MM.1S (cell line): ENCODE measurements around the gene KIRREL3.

Experiments used
- DNase-seq: peaks from one replicate; pipeline ENCODE4 v3.0.0-alpha.2; 2015
- H2AFZ ChIP-seq: fragments of 300-600 bp; sonication (generic); 2 replicates; pipeline ENCODE4 v1.6.0; 2016; ENCODE audit warnings: antibody characterized with exemption, low read length
- H3F3A ChIP-seq: fragments of 300-600 bp; sonication (generic); 2 replicates; pipeline ENCODE4 v1.6.1; 2016; ENCODE audit warnings: mild to moderate bottlenecking, antibody characterized with exemption, low read length, moderate library complexity, mixed read lengths; ENCODE audit not compliant: insufficient read depth
- H3K27ac ChIP-seq: fragments of 300-600 bp; sonication (generic); 2 replicates; pipeline ENCODE4 v1.5.1; 2016; ENCODE audit warnings: mild to moderate bottlenecking, low read length
- H3K27me3 ChIP-seq: fragments of 300-600 bp; sonication (generic); replicated peaks from 2 replicates; pipeline ENCODE4 v1.6.0; 2016; ENCODE audit warnings: low read length; ENCODE audit not compliant: insufficient read depth
- H3K36me3 ChIP-seq: fragments of 300-600 bp; sonication (generic); replicated peaks from 2 replicates; pipeline ENCODE4 v1.6.1; 2016; ENCODE audit warnings: mild to moderate bottlenecking, low read length, mixed read lengths; ENCODE audit not compliant: insufficient read depth
- H3K4me1 ChIP-seq: fragments of 300-600 bp; sonication (generic); 2 replicates; pipeline ENCODE4 v1.6.1; 2016; ENCODE audit warnings: low read length, mixed read lengths
- H3K4me2 ChIP-seq: fragments of 300-600 bp; sonication (generic); 2 replicates; pipeline ENCODE4 v1.6.0; 2016; ENCODE audit warnings: low read depth, low read length
- H3K4me3 ChIP-seq: fragments of 300-600 bp; sonication (generic); 2 replicates; pipeline ENCODE4 v1.5.1; 2016; ENCODE audit warnings: low read length, mixed read lengths
- H3K79me2 ChIP-seq: fragments of 300-600 bp; sonication (generic); 2 replicates; pipeline ENCODE4 v1.6.1; 2016; ENCODE audit warnings: mixed run types, low read length, mixed read lengths
- H3K9ac ChIP-seq: fragments of 300-600 bp; sonication (generic); 2 replicates; pipeline ENCODE4 v1.6.1; 2016; ENCODE audit warnings: low read length, mixed read lengths
- H3K9me2 ChIP-seq: fragments of 300-600 bp; sonication (generic); replicated peaks from 2 replicates; pipeline ENCODE4 v1.6.1; 2016; ENCODE audit warnings: mild to moderate bottlenecking, low read length, mixed read lengths; ENCODE audit not compliant: insufficient read depth
- H3K9me3 ChIP-seq: fragments of 300-600 bp; sonication (generic); replicated peaks from 2 replicates; pipeline ENCODE4 v1.6.1; 2016; ENCODE audit warnings: mild to moderate bottlenecking, low read length, mixed read lengths; ENCODE audit not compliant: insufficient read depth
- H4K20me1 ChIP-seq: fragments of 300-600 bp; sonication (generic); 2 replicates; pipeline ENCODE4 v1.6.1; 2016; ENCODE audit warnings: mild to moderate bottlenecking, low read length, moderate library complexity, mixed read lengths; ENCODE audit not compliant: insufficient read depth
- CTCF ChIP-seq: fragments of 300-600 bp; sonication (generic); IDR thresholded peaks from 2 replicates; pipeline ENCODE4 v1.5.1; 2016; ENCODE audit warnings: antibody characterized with exemption, low read length, mixed read lengths
- EZH2 ChIP-seq: fragments of 300-600 bp; sonication (generic); optimal IDR thresholded peaks from 2 replicates; pipeline ENCODE3; 2017; ENCODE audit warnings: low read depth, mild to moderate bottlenecking, antibody characterized with exemption, low read length, mixed read lengths
- EZH2phosphoT487 ChIP-seq: fragments of 300-600 bp; sonication (generic); IDR thresholded peaks from 2 replicates; pipeline ENCODE4 v1.6.1; 2018; ENCODE audit warnings: antibody characterized with exemption, low read length

Gene KIRREL3

GRCh38 chr11:126587541-126587940 lies 413.0 kb downstream of the KIRREL3 start:
- no peaks in the 10 kb centered on the region for H3K4me1 ChIP-seq
- H3K27me3 ChIP-seq, result no peaks in the 10 kb centered on the region
- no peak overlapping the region for H3K4me2 ChIP-seq
- H2AFZ ChIP-seq, result no peak overlapping the region
- no peak for DNase-seq
- H3K79me2 ChIP-seq, result no peaks in the 10 kb centered on the region
- H4K20me1 ChIP-seq, result no peaks in the 10 kb centered on the region
- H3K9ac ChIP-seq, result no peak overlapping the region
- no peak for TF ChIP-seq CTCF
- H3K4me3 ChIP-seq, result no peak overlapping the region
- no peak overlapping the region for H3K27ac ChIP-seq
- H3F3A ChIP-seq, result no peaks in the 10 kb centered on the region
- no peaks in the 10 kb centered on the region for H3K36me3 ChIP-seq
- H3K9me2 ChIP-seq, result no peaks in the 10 kb centered on the region
- no peaks in the 10 kb centered on the region for H3K9me3 ChIP-seq

DNA sequence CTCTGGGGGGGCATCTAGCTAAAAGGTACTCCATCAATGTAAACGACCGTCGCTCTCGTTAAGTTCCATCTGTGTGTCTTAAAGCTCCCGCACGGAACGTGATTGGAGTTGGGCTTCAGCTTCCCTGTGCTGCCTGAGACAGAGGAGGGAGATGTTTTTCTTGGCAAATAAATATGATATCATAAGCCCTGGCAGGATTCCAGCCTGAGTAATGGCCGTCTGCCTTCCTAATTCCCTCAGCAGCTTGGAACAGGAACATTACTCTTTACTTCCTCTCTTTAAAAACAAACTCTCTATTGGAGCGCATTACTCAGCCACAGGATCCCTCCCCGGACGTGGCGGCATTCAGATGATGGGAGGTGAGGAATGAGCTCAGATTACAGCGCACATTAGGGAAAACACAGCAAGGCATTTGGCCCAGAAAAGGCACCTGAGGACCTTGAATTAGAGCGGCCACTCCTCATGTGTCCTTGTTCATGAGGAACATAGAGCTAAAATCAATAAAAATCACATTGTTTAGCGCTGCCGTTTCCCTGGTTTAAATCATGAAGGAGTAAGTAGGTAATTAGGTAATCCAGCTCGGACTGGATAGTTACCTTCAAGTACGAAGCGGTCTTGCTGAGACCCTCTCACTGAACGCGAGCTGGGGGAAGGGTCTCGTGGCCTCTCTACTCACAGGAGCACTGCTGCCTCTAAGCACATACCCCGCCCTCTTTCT lies 414.6 kb downstream of the KIRREL3 start:
- Histone ChIP-seq H3K4me3 (no peak overlapping the region), H3K79me2 (no peaks in the 10 kb centered on the region), H2AFZ (no peak overlapping the region), H3K4me2 (no peak overlapping the region), H3F3A (no peaks in the 10 kb centered on the region), H3K9me2 (no peaks in the 10 kb centered on the region), H3K4me1 (no peaks in the 10 kb centered on the region), H3K27ac (no peak overlapping the region), H3K36me3 (no peaks in the 10 kb centered on the region), H3K27me3 (no peaks in the 10 kb centered on the region), H3K9ac (no peak overlapping the region), H4K20me1 (no peaks in the 10 kb centered on the region), H3K9me3 (no peaks in the 10 kb centered on the region)
- DNase-seq, result no peak
- TF ChIP-seq EZH2 (no peak), EZH2phosphoT487 (no peak), CTCF (no peak)

DNA sequence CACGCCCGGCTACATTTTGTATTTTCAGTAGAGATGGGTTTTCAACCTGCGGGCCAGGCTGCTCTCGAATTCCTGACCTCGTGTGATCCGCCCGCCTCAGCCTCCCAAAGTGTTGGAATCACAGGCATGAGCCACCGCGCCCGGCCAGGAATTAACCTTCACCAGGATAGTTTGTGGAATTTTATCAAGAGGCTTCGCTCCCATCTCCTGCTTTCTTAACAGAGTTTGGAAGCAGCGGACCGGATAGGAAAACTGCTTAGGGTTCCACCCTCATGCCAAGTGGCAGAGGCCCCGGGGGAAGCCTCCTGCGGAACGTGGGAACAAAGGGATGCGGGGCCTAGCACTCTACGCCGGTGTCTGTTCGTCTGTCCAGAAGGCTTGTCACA lies 415.2 kb downstream of the KIRREL3 start:
- TF ChIP-seq CTCF (no peak), EZH2phosphoT487 (no peak), EZH2 (no peak)
- Histone ChIP-seq H2AFZ (no peak overlapping the region), H3K9ac (no peak overlapping the region), H4K20me1 (no peaks in the 10 kb centered on the region), H3K9me2 (no peaks in the 10 kb centered on the region), H3K9me3 (no peaks in the 10 kb centered on the region), H3K27ac (no peak overlapping the region), H3F3A (no peaks in the 10 kb centered on the region), H3K36me3 (no peaks in the 10 kb centered on the region), H3K27me3 (no peaks in the 10 kb centered on the region), H3K4me1 (no peaks in the 10 kb centered on the region), H3K4me3 (no peak overlapping the region), H3K79me2 (no peaks in the 10 kb centered on the region), H3K4me2 (no peak overlapping the region)
- DNase-seq, result no peak
